ENCODE results near the gene CCDC169.

DNA sequence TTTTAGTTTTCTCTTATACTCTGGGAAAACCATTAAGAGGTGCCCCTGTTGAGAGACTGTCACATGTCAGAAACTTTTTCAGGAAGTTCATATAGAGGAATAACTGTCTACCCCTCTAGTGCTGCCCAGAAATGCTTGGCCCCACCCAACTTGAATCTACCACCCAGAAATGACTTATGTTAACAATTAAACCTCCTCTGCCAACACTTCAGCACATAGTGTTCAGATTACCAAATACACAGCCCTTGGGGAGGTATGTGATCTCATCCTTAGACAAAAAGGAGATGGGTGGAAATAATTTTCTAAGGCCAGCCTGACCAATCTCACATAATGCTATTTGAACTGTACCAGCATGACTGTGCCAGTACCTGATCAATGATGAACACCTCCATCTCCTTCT lies 35.6 kb downstream of the CCDC169 start:
- TF ChIP-seq, protein P1, sequence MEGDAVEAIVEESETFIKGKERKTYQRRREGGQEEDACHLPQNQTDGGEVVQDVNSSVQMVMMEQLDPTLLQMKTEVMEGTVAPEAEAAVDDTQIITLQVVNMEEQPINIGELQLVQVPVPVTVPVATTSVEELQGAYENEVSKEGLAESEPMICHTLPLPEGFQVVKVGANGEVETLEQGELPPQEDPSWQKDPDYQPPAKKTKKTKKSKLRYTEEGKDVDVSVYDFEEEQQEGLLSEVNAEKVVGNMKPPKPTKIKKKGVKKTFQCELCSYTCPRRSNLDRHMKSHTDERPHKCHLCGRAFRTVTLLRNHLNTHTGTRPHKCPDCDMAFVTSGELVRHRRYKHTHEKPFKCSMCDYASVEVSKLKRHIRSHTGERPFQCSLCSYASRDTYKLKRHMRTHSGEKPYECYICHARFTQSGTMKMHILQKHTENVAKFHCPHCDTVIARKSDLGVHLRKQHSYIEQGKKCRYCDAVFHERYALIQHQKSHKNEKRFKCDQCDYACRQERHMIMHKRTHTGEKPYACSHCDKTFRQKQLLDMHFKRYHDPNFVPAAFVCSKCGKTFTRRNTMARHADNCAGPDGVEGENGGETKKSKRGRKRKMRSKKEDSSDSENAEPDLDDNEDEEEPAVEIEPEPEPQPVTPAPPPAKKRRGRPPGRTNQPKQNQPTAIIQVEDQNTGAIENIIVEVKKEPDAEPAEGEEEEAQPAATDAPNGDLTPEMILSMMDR (IDR thresholded peaks at IDR 0.05; ENCODE audit: extremely low read depth in 1 of 2, insufficient read depth in 1 of 2, low read depth in 1 of 2, low read length in 2 of 2), result no peak
- TF ChIP-seq POLR2A (IDR thresholded peaks at IDR 0.05; ENCODE audit: low read depth, low read length) (no peak), FOS (IDR thresholded peaks at IDR 0.05; ENCODE audit: borderline replicate concordance, insufficient read depth, low read length) (no peak)
- TF ChIP-seq, protein P2, sequence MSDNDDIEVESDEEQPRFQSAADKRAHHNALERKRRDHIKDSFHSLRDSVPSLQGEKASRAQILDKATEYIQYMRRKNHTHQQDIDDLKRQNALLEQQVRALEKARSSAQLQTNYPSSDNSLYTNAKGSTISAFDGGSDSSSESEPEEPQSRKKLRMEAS (IDR thresholded peaks at IDR 0.05; ENCODE audit: insufficient read depth, insufficient read length), result no peak
